DMS114 treated with DMSO at 0.1 percent for 48 hours (cell line): ENCODE results near the gene ESPNL.

Source experiments
- DNase-seq: peaks from one replicate; lab custom pipeline; 2025; ENCODE audit not compliant: unreplicated experiment; lab: John Stamatoyannopoulos, UW

The ESPNL gene

DNA sequence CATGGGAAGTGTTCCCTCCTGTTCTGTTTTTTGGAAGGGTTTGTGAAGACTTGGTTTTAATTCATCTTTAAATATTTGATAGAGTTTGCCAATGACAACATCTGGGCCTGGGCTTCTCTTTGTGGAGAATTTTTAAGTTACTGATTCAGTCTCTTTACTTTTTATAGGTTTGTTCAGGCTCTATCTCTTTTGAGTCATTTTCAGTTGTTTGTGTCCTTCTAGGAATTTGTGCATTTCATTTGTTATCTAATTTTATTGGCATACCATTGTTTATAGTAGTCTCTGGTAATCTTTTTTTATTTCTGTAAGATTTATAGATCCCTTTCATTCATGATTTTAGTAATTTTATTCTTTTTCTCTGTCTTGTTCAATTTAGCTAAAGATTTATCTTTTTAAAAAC, 24.7 kb upstream of the ESPNL start:
- no peak for DNase-seq

DNA sequence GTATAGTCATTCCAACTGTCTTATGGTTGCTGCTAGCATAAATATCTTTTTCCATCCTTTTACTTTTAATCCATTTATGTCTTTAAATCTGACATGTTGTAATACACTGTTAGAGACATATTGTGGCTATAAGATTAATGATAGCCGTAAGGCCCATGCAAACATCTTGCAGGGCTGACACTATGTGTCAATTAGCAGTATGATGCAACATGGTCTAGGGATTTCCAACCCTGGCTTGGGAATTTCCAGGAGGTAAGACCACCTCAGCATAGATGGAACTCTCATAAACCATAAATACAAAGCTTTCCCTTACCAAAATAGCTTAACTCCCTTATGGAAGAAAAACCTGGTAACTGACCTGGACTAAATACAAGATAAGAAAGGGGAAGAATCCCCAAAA, 22.8 kb upstream of the ESPNL start:
- DNase-seq = no peak

GRCh38 chr2:238079874-238080327, 20.2 kb upstream of the ESPNL start:
- DNase-seq = no peak

DNA sequence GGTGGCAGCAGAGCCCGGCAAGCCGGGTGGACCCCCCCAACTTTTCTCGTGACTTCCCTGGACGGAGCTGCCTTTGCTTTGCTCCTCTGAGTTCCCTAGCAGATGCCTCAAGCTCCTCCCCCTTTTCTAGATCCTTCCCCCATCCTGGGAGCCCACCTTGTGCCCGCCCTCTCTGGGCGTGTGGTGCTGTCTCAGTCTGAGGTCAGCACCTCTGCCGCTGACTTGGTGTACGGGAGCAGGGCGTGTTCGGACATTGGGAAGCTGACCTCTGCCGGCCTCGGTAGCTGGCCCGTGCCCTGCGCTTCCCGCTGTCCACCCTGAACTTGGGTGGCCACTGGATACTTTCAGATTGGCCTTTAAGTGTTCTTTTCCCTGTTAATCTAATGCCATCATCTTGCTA, 19.6 kb upstream of the ESPNL start:
- DNase-seq = no peak

GRCh38 chr2:238081150-238081549, 19.0 kb upstream of the ESPNL start:
- no peak for DNase-seq

DNA sequence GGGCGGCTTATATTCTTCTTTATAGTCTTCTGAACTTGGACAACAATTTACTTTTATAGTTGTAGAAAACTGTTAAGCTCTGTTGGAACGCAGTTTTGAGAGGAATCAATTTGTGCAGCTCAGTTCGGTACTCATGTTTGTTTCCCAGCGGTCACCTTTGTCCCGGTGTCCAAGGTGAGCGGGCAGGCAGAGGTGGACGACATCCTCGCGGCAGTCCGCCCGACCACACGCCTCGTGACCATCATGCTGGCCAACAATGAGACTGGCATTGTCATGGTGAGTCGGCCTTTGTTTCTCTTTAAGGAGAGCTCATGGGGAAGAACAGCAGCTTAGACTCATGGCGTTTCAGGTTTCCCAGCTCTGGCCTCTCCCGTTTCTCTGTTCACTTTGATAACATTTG, 18.6 kb upstream of the ESPNL start:
- DNase-seq = no peak

GRCh38 chr2:238082151-238082550, 18.0 kb upstream of the ESPNL start:
- no peak for DNase-seq

- no peak for DNase-seq
Measured at GRCh38 chr2:238082827-238083226, 17.3 kb upstream of the ESPNL start.

GRCh38 chr2:238083919-238084318, 16.2 kb upstream of the ESPNL start:
- no peak for DNase-seq

DNA sequence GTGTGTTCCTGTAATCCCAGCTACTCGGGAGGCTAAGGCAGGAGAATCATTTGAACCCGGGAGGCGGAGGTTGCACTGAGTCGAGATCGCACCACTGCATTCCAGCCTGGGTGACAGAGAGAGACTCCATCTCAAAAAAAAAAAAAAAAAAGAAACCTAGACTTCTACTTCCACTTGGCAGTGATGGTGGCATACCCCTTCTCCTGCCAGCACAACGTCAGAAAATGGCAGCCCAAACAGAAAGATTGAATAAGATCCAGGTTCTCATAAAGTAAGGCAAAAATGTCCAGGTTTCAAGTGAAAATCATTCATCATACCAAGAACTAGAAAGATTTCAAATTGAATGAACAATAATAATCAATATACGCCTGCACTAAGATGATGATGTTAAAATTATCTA, 15.4 kb upstream of the ESPNL start:
- DNase-seq = no peak

DNA sequence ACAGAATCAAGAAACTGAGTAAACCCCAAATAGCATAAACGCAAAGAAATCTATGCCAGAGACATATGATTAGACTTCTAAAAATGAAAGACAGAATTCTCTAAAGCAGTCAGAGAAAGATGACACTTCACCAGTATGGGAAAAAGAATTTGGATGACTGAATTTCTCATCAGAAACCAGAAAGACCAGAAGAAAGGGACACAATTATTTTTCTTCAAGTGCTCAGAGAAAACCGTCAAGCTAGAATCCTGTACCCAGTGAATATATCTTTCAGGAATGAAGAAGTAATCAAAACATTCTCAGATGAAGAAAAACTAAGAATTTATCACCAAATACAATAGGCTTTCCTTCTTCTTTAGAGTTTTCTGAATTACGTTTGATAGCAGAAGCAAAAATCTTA, 14.2 kb upstream of the ESPNL start:
- DNase-seq = no peak

DNA sequence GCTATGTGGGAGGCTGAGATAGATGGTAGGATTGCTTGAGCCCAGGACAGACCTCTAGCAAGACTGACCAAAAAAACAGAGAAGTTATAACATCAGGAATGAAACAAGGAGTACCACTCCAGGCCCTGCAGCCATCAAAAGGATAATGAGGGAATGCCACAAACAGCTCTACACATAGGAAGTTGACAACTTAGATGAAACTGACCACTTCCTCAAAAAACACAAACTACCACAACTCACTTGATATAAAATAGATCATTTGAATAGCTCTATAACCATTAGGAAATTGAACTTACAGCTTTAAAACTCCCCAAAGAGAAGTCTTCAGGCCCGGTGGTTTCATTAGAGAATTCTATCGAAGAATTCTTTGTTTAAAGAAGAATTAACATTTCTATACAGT, 12.9 kb upstream of the ESPNL start:
- no peak for DNase-seq

GRCh38 chr2:238090887-238091286, 9.3 kb upstream of the ESPNL start:
- no peak for DNase-seq

DNA sequence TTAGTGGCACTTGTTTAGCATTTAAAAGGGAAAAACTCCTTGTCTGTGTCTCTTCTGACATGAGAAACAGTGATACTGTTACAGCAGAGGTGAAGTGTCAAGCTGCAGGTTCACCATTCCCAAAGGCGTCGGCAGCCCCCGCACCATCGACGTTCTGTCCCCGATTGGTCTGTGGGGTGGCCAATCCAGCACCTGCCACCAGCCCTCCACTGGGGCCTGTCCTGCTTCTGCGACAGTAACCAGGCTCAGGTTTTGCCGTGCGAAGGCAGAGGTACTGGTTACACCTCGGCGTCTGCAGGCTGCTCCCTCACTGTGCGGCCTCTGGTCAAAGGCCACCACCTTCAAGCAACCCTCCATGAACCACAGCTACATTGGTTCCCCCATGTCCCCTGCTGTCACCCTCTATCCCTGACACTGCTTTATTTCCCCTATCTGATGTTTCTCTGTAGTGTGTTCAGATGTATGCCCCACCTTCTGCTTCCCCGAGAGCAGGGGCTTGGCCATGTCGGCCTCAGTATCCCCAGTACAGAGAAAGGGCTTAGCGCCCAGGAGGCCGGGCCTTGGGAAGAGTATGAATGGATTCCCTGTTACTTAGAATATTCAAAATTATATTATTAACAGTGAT, 8.6 kb upstream of the ESPNL start:
- DNase-seq = no peak

- DNase-seq = no peak
Measured at GRCh38 chr2:238092486-238093035, 7.6 kb upstream of the ESPNL start.

DNA sequence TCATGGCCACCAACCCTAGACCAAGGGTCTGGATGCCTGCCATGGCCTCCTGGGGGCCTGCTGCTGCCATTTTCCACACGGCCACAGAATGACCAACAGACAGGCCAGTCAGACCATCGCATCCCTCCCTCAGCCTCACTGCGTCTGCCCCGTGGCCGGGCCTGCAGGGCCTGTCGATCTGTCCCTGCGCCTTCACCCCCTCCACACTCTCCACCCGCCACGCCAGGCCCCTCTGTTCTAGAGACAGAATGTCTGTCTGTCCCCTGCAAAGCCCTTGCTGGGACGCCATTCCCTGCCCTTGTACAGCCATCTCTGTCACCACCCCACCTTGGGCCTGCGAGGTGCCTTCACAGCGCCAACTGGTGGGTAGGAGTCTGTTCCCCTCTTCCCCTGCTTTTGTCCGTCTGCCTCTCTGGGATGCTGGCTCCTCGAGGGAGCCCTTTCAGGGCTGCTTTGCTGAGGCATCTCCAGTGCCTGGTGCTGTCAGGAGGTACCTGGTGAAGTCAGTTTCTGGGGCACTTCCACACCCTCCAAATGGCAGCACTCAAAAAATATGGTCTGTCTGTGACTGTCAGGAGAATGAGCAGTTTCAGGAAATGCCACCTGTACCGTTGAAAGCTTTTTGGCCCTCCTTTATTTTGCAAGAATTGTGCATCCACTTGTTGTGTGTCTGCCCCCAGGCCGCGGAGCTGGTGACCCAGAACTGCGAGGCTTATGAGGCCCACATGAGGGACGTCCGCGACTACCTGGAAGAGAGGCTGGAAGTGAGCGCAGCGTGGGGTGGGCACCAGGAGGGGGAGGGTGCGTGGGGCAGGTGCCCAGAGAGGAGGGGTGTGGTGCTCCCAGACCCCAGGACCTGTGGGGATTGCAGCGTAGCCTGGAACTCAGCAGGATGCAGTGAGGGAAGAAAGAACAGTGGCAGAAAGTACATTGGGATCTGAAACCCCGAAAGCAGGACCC, 6.7 kb upstream of the ESPNL start:
- no peak for DNase-seq

DNA sequence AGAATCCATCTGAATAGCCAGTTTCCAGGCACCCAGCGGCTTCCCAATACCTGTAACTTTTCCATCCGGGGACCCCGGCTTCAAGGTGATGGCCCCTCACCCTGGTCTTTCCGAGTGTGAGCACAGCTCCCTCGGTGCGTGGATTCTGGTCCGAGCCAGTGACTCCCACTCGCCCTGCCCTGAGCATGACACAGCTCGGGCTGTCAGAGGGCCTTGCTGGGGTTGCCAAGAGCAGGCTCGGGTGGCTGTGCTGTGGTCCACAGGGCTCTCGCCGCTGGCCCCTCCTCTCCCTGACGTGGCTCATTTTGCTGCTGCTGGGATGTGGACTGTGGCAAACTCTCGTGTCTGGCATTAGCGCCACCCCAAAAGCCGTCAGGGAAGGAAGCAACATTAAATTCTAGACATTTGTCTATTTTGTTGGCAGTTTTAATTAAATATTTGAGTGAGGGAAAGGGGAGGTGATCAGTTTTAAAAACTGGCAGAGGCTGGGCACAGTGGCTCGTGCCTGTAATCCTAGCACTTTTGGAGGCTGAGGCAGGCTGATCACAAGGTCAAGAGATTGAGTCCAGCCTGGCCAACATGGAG, 5.6 kb upstream of the ESPNL start:
- DNase-seq = no peak

DNA sequence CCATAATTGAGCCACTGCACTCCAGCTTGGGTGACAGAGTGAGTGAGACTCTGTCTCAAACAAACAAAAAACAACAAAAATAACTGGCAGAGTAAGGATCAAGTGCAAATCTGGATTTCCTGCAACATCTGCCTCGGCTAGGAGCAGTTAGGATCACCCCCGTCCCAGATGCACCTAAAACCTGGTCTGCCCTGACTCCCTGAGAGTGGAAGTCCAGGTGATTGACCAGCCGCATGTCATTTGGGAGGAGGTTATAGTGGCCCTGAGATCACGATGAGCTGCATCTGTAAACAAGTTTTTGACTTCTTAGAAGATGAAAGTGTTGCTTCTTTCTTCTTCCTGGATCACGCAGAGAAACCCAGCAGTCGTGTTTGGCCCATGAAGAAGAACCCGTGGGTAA, 5.0 kb upstream of the ESPNL start:
- no peak for DNase-seq

DNA sequence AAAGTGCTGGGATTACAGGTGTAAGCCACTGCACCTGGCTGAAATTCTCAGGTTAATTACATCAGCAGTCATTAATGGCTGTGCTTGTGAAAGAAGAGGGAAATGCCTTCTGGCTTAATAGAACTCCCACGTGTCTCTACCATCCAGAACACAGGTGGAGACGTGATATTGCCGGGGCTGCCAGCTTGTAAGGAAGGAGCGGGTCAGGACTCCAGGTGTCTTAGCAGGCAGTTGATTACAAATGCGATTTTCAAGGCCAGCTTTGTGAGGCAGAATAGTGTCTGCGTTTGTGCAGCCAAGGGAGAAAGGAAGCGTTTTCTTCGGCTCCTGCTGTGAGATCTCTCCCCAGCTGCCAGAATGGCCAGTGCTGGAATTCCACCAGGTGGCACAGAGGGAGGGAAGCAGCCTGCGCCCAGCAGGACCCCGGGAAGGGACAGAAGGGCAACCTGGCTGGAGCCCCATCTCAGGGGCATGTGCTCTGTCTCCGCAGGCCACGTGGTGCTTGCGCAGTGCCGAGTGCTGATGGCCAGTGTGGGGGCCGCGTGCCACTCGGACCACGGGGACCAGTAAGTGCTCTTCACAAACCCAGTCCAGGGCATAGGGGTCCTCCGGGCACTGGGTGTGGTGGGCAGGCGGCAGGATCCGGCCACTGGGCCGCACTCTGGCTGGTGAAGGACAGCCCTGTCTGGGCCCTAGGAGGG, 3.7 kb upstream of the ESPNL start:
- DNase-seq = no peak

GRCh38 chr2:238097201-238097987, 2.7 kb upstream of the ESPNL start:
- no peak for DNase-seq
